T-cell (primary cell): ENCODE measurements around the gene UVSSA. TPM values are rescaled to one million over a fixed set of nuclear protein-coding genes. Genes with fewer than 3 reads are reported as not detected.

Experiments used
- ATAC-seq, 4 experiments: fragments of 200-7000 bp in 3 of 4; fragments of 150-1000 bp in 1 of 4; cut with Tn5 transposase; replicated peaks in 1 of 4; 1 replicate in 3 of 4; 2 replicates in 1 of 4; pipeline ENCODE4 v1.10.0; 2021; ENCODE audit warnings: moderate library complexity in 3 of 4, mild to moderate bottlenecking in 2 of 4, moderate number of reproducible peaks in 1 of 4
- CTCF ChIA-PET, 2 donors: fragments of 300-600 bp; sonication (Branson Sonifier 250); formaldehyde crosslinking; loops; one replicate each; lab custom pipeline; 2022; ENCODE audit warnings: antibody characterized with exemption in 2 of 2; lab: Charles Lee
- POLR2A ChIA-PET, 2 donors: fragments of 300-600 bp; sonication (Branson Sonifier 250); formaldehyde crosslinking; loops; one replicate each; lab custom pipeline; 2022; ENCODE audit warnings: antibody characterized with exemption in 2 of 2; lab: Charles Lee
- DNase-seq, 35 experiments: peaks; one replicate each; pipeline versions ENCODE4 v3.0.0 to v3.0.0-alpha.2; 2013 to 2023
- H3K27ac ChIP-seq: one replicate; pipeline ENCODE4 v1.5.1; 2013; ENCODE audit warnings: low read length
- H3K27me3 ChIP-seq, 2 experiments: replicated peaks in 1 of 2; 1 replicate in 1 of 2; 2 replicates in 1 of 2; pipeline versions ENCODE4 v1.6.1 to v1.7.0; 2013; ENCODE audit warnings: low read length in 1 of 2, mixed read lengths in 1 of 2; ENCODE audit not compliant: control insufficient read depth in 2 of 2, insufficient read depth in 2 of 2; ENCODE audit errors: extremely low read depth in 1 of 2
- H3K36me3 ChIP-seq, 2 donors: 1 replicate in 1 of 2; 2 replicates in 1 of 2; pipeline versions ENCODE4 v1.6.1 to v1.7.0; 2013; ENCODE audit warnings: low read length in 1 of 2; ENCODE audit not compliant: control insufficient read depth in 2 of 2, insufficient read depth in 1 of 2; ENCODE audit errors: extremely low read depth in 1 of 2
- H3K4me1 ChIP-seq, 2 experiments: 1 replicate in 1 of 2; 2 replicates in 1 of 2; pipeline versions ENCODE4 v1.6.1 to v1.7.0; 2013; ENCODE audit warnings: low read length in 2 of 2, mixed read lengths in 1 of 2; ENCODE audit not compliant: insufficient read depth in 2 of 2, control insufficient read depth in 1 of 2; ENCODE audit errors: extremely low read depth in 1 of 2
- H3K4me3 ChIP-seq, 2 donors: 1 replicate in 1 of 2; 2 replicates in 1 of 2; pipeline versions ENCODE4 v1.5.1 to v1.7.0; 2013; ENCODE audit warnings: mild to moderate bottlenecking in 2 of 2, low read length in 1 of 2, moderate library complexity in 1 of 2; ENCODE audit not compliant: control insufficient read depth in 1 of 2; ENCODE audit errors: extremely low read depth in 1 of 2
- H3K9me3 ChIP-seq: 2 replicates; pipeline ENCODE4 v1.7.0; 2013
- H3K27ac Mint-ChIP-seq, 2 donors: one replicate each; pipeline ENCODE4 v1.8.0; 2020 to 2021; ENCODE audit warnings: mild to moderate bottlenecking in 2 of 2, mixed read lengths in 2 of 2
- H3K27me3 Mint-ChIP-seq, 2 donors: one replicate each; pipeline ENCODE4 v1.8.0; 2021 to 2022; ENCODE audit warnings: mixed read lengths in 2 of 2
- H3K36me3 Mint-ChIP-seq: one replicate; pipeline ENCODE4 v1.8.0; 2021; ENCODE audit warnings: mixed read lengths
- H3K4me1 Mint-ChIP-seq, 3 donors: one replicate each; pipeline ENCODE4 v1.8.0; 2020 to 2022; ENCODE audit warnings: mixed read lengths in 3 of 3, mild to moderate bottlenecking in 1 of 3
- H3K4me3 Mint-ChIP-seq, 3 donors: one replicate each; pipeline ENCODE4 v1.8.0; 2020 to 2022; ENCODE audit warnings: mild to moderate bottlenecking in 3 of 3, mixed read lengths in 3 of 3, moderate library complexity in 3 of 3
- H3K9me3 Mint-ChIP-seq, 3 donors: one replicate each; pipeline ENCODE4 v1.8.0; 2020 to 2022; ENCODE audit warnings: mixed read lengths in 3 of 3
- WGBS: methylation state at CpG from one replicate; pipeline ENCODE4 v1.1.5; 2013; ENCODE audit warnings: missing lambda C conversion rate; ENCODE audit not compliant: insufficient coverage; 5-methylcytosine and 5-hydroxymethylcytosine counted together
- total RNA-seq, 35 experiments: library from RNA in 6 of 35; stranded (reverse) in 6 of 35; fragments of 120-200 nt in 1 of 35; gene quantifications; one replicate each; pipeline versions ENCODE4 v1.2.1 to v1.2.4 and lab custom pipeline; 2013 to 2026

UVSSA gene, protein sequence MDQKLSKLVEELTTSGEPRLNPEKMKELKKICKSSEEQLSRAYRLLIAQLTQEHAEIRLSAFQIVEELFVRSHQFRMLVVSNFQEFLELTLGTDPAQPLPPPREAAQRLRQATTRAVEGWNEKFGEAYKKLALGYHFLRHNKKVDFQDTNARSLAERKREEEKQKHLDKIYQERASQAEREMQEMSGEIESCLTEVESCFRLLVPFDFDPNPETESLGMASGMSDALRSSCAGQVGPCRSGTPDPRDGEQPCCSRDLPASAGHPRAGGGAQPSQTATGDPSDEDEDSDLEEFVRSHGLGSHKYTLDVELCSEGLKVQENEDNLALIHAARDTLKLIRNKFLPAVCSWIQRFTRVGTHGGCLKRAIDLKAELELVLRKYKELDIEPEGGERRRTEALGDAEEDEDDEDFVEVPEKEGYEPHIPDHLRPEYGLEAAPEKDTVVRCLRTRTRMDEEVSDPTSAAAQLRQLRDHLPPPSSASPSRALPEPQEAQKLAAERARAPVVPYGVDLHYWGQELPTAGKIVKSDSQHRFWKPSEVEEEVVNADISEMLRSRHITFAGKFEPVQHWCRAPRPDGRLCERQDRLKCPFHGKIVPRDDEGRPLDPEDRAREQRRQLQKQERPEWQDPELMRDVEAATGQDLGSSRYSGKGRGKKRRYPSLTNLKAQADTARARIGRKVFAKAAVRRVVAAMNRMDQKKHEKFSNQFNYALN
- 10 to 100 TPM; 39.9 to 53.7 (median 42.7) TPM for total RNA-seq
- total RNA-seq (2013) = 14.4 TPM
- total RNA-seq (lab: John Stamatoyannopoulos, UW) = 24.0 to 99.4 (median 52.1) reads per million in 29 experiments

DNA sequence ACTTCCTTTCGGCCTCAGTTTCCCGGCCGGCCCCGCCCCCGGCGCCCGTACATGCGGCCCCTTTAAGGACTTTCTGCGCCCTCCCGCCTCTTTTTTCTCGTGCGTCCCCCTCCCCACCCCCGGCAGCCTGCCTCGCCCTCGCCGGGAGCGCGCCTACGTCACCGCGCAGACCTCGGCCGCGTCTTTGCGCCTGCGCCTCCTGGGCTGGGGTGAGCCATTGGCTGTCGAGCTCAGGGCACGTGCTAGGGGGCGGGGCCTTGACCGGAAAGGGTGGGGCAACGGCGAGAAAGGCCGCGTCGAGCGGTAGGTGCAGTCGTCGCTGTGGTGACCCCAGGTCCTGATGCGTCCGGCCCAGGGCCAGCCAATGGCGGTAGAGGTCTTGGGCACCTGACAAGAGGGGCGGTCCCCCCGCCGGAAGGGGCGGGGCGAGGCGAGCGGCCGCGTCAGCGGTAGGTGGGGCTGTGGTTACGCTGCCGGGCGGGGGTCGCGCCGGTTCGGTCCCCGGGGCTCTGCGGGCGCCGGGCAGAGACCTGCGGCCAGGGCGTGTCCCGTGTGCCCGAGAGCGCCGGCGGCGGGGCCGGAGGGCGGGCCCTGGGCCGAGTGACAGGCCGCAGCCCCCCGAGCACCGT, at the start of gene UVSSA:
Gene UVSSA (plus strand): TSS at position 428 of the 629 bp plus-strand sequence. CDS start 884 bp downstream, outside the sequence.
- H3K4me3 ChIP-seq = peak within 1 kb of the TSS; percentile 74 to 75
- DNase-seq (peak; percentile 99 to 100 (median 100)), ATAC-seq (peak; percentile 91 to 93 (median 92))
- POLR2A ChIA-PET = interaction anchor here in 1 of 2 donors (0.5 to 1.8 kb wide), 4 partner anchors 17 to 1156 kb away, joined by 3 to 5 read pairs (median 4); no protein-coding TSS in a partner anchor
- Mint-ChIP-seq H3K4me3 (peak within 1 kb of the TSS; percentile 86 to 92 (median 88)), H3K27ac (peak within 1 kb of the TSS; percentile 92 to 94), H3K27me3 (no peaks in the 10 kb centered on the region), H3K36me3 (peaks cover 3% of the 10 kb centered on the region), H3K4me1 (peaks cover 38 to 47% (median 45%) of the 10 kb centered on the region in 3 donors), H3K9me3 (no peaks in the 10 kb centered on the region)
- no peaks in the 10 kb centered on the region for H3K9me3 ChIP-seq
- peaks cover 0 to 47% of the 10 kb centered on the region in 2 experiments for H3K4me1 ChIP-seq
- CTCF ChIA-PET = interaction anchor here (0.7 to 2.9 kb wide), 13 partner anchors 17 to 337 kb away, joined by 3 to 14 read pairs (median 5); no protein-coding TSS in a partner anchor
- 0% methylated on average over 67 of the region's 76 CpGs for WGBS
- peaks cover 4 to 9% of the 10 kb centered on the region in 2 donors for H3K36me3 ChIP-seq
- H3K27ac ChIP-seq = peak within 1 kb of the TSS; percentile 91
- no peaks in the 10 kb centered on the region for H3K27me3 ChIP-seq

- 92% methylated on average over 29 of the region's 32 CpGs for WGBS
- Histone ChIP-seq H3K9me3 (no peaks in the 10 kb centered on the region), H3K4me1 (peaks cover 4 to 48% of the 10 kb centered on the region in 2 experiments), H3K27me3 (no peaks in the 10 kb centered on the region), H3K4me3 (no peak overlapping the region), H3K36me3 (peaks cover 3 to 49% of the 10 kb centered on the region in 2 donors), H3K27ac (no peak overlapping the region)
- DNase-seq (peak in 6 of 35 experiments; percentile 10 to 39 (median 19)), ATAC-seq (peak in 2 of 4 experiments; percentile 34 to 37)
- Mint-ChIP-seq H3K27me3 (no peaks in the 10 kb centered on the region), H3K9me3 (no peaks in the 10 kb centered on the region), H3K4me3 (no peak overlapping the region), H3K27ac (peak overlapping the region; percentile 23 to 44), H3K36me3 (peaks cover 24% of the 10 kb centered on the region), H3K4me1 (peaks cover 42 to 76% (median 66%) of the 10 kb centered on the region in 3 donors)
- POLR2A ChIA-PET = no interaction called here
- CTCF ChIA-PET = no interaction called here
Measured at GRCh38 chr4:1297456-1298325, 49.3 kb upstream of the UVSSA start.

DNA sequence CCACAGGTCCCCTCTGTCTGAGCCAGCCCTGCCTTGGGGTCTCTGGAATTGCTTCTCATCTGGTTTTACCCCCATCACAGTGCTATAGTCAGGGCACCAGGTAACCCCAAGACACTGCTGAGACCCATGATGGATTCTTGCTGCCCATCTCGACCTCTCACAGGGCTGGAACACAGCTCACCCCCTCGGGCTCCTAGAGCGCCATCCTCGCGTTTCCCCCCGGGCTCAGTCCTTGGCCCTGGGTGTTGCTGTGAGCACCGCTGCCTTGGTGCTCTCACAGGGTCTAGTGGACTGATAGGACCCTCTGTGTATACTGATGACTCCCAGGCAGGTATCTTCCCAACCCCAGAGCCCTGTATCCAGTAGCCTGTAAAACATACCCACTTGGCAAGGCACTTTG, 48.5 kb upstream of the UVSSA start:
- DNase-seq (no peak), ATAC-seq (no peak)
- H3K9me3 ChIP-seq = no peaks in the 10 kb centered on the region
- no peaks in the 10 kb centered on the region for H3K27me3 Mint-ChIP-seq
- no peak overlapping the region for H3K4me3 Mint-ChIP-seq
- peaks cover 40 to 73% (median 63%) of the 10 kb centered on the region in 3 donors for H3K4me1 Mint-ChIP-seq
- no peaks in the 10 kb centered on the region for H3K27me3 ChIP-seq
- no peak overlapping the region for H3K27ac Mint-ChIP-seq
- WGBS = 92% methylated on average over 7 of the region's 7 CpGs
- peaks cover 1 to 44% of the 10 kb centered on the region in 2 experiments for H3K4me1 ChIP-seq
- H3K36me3 Mint-ChIP-seq = peaks cover 24% of the 10 kb centered on the region
- ChIA-PET POLR2A (no interaction called here), CTCF (no interaction called here)
- peaks cover 3 to 51% of the 10 kb centered on the region in 2 donors for H3K36me3 ChIP-seq
- H3K4me3 ChIP-seq = no peak overlapping the region
- H3K9me3 Mint-ChIP-seq = no peaks in the 10 kb centered on the region
- no peak overlapping the region for H3K27ac ChIP-seq

DNA sequence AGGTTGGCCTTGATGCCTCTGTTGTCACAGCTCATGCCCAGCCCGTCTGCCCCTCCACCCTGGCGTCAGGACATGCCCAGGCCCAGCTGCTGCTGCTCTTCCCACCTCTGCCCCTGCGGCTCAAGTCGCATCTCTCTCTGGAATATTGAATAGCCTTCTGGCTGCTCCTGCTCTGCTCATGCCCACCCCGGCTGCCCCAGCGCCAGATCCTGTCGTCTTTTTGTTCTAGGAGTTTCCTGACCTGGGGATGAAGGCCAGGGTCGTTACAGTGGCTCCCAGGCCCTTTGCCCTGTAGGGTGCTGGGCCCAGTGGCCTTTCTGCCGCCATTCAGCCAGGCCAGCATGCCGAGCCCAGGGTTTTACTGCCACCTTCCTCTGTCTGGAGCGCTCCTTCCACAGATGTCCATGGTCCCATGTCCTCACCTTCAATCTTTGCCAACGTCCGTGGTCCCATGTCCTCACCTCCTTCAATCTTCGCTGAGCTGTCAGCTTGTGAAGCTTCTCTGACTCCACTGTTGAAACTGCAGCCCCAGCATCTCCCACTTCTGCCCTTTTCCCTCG, 47.6 kb upstream of the UVSSA start:
- Mint-ChIP-seq H3K9me3 (no peaks in the 10 kb centered on the region), H3K4me3 (no peak overlapping the region), H3K36me3 (peaks cover 24% of the 10 kb centered on the region), H3K4me1 (peaks cover 40 to 64% (median 56%) of the 10 kb centered on the region in 3 donors), H3K27me3 (no peaks in the 10 kb centered on the region), H3K27ac (no peak overlapping the region)
- POLR2A ChIA-PET = interaction anchor here in 1 of 2 donors (0.5 kb wide), 1 partner anchor 365 kb away, joined by 5 read pairs; no protein-coding TSS in a partner anchor
- Histone ChIP-seq H3K27me3 (no peaks in the 10 kb centered on the region), H3K4me1 (peaks cover 0 to 34% of the 10 kb centered on the region in 2 experiments), H3K36me3 (peaks cover 3 to 50% of the 10 kb centered on the region in 2 donors), H3K27ac (no peak overlapping the region), H3K4me3 (no peak overlapping the region), H3K9me3 (no peaks in the 10 kb centered on the region)
- DNase-seq (no peak), ATAC-seq (no peak)
- 87% methylated on average over 14 of the region's 15 CpGs for WGBS
- CTCF ChIA-PET = no interaction called here
